Activated CD4-positive, CD25-positive, alpha-beta regulatory T cell treated with anti-CD3 and anti-CD28 coated beads, Interleukin-2, amount 50 U/mL, for 72 hours (primary cell): ENCODE data around the gene TMEM132D.

ENCODE experiments used
- DNase-seq: peaks from one replicate; pipeline ENCODE4 v3.0.0; 2021

TMEM132D gene

DNA sequence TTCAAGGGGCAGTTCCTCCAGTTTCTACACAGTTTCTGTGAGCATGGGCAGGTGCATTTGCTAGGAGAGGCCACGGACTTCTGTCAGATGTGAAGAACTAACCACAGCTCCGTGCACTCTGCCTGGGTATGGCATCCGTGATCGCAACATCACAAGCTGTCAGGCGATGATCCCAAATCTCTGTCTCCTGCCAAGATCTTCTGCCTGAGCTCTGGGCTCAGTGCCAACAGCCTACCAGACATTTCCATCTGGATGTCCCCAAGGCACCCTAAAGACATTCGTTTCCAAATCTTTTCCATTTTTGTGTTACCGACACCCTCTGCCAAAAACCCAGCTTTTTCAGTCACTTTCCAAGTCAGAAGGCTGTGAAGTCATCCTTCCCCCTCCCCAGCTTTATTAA lies 758.4 kb downstream of the TMEM132D start:
- DNase-seq: no peak

DNA sequence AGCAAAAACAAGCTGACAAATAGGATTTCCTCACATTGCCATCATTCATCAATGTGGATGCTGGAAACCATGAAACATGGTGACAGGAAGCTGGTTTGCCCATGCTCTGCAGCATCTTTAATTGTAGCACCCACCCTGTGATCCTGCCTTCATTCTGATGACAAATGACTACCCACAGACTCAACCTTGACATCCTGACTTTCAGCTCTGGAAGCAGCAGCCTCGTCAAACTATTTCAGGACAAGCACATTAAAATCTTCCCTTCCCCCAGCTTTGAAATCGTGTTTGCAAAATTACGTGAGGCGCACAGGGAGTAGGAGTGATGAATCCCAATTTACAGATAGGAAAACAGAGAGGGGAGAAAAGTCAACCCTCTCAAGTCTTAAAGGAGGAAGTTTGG lies 765.0 kb downstream of the TMEM132D start:
- no peak for DNase-seq

DNA sequence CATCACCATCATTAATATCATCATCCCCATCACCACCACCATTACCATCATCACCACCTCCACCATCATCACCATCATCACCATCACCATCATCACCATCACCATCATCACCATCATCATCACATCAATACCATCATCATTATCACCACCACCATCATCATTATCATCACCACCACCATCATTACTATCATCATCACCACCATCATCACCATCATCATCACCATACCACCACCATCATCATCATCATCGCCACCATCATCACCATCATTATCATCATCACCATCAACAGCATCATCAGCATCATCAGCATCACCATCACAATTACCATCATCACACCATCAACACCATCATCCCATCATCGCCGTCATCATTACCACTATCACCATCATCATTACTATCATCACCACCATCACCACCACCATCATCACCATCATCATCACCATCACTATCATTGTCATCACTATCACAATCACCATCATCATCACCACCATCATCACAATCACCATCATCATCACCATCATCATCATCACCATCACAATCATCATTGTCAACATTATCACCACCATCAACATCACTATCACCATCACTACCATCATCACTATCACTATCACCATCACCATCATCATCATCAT lies 767.0 kb downstream of the TMEM132D start:
- no peak for DNase-seq

DNA sequence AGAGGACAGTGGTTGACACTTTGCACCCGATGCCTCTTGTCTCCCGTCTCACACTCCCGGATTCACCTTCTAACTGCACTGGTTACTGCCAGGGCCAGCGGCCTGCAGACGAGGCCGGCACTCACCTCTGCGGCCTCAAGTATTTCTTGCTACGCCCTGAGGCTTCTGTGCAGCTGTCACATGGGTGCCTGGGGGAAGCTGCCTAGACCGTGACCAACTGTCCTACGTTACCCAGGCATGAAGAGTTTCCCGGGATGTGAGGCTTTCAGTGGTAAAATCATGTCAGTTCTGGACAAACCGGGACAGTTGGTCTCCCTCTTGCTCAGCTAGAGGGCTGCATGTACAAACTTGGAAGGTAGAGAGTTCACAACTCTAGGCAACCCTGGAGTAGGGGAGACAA lies 776.1 kb downstream of the TMEM132D start:
- no peak for DNase-seq

DNA sequence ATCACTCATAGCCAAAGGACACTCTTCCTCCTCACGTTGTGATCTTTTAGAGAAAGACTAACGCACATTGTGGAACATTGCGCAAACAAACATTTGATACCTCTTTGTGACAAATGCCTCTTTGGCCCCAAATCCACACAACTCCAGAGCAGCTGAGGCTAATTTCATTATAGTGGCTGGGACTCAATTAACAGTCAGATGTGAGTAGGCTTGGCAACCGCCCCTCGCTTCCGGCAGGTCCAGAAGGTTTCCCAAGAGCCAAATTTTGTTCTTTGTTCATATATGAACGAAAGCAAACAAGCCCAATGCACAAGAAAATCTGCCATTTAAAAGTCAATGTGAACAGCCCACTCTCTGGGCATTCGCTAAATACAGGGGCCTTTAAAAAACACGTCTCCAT lies 776.6 kb downstream of the TMEM132D start:
- DNase-seq: no peak

DNA sequence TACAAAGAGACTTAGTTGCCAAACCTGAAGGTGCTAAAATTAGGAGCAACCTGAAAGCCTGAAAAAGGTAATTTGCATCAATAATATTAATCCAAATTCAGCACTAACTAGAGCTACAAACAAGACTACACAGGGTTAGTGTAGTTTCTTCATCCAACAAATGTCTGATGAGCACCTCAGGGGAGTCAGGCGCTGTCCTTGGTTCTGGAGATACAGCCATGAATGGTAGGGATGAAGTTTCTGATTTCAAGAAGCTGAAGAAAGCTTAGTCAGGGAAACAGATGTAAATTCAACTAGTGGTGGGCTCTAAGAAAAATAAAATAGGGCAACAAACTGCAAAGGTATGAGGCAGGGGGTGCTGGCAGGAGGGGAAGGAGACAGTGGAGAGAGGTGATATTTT lies 784.3 kb downstream of the TMEM132D start:
- DNase-seq: no peak

DNA sequence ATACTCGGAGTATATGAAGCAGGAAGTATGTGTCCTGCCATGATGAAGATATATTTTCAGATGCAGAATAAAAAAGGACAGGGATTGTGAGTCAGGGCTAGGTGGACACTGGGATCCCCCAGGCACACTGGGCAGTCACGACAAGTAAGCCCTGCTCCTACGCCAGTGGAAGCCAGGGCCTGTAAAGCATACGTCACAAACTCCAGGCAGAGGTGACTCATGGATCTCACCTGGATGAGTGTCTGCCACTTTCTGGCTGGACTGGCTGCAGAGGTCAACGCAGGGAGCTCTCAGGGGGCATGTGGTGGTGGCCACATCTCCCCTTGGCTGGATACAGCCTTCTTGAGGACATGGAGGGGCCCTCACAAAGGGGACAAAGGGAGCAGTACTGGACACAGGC lies 788.3 kb downstream of the TMEM132D start:
- DNase-seq: no peak

DNA sequence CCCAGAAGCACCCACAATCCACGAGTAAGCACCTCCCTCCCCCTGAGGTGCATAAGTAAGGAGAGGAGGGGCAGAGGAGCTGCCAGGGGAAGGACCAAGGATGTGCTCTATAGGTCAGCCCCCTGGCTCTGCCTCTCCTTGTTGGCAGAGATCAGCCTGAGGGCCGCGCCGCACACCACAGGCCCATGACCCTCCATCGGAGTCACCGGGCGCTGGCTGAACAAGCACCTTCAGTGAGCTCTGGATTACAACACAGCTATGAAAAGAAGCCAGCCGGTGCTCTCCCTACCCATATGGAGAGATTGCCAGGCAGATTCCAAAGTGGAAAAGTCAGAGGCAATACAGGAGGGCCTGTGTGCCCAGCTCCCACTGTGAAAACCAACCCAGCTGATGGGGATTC lies 793.2 kb downstream of the TMEM132D start:
- no peak for DNase-seq

DNA sequence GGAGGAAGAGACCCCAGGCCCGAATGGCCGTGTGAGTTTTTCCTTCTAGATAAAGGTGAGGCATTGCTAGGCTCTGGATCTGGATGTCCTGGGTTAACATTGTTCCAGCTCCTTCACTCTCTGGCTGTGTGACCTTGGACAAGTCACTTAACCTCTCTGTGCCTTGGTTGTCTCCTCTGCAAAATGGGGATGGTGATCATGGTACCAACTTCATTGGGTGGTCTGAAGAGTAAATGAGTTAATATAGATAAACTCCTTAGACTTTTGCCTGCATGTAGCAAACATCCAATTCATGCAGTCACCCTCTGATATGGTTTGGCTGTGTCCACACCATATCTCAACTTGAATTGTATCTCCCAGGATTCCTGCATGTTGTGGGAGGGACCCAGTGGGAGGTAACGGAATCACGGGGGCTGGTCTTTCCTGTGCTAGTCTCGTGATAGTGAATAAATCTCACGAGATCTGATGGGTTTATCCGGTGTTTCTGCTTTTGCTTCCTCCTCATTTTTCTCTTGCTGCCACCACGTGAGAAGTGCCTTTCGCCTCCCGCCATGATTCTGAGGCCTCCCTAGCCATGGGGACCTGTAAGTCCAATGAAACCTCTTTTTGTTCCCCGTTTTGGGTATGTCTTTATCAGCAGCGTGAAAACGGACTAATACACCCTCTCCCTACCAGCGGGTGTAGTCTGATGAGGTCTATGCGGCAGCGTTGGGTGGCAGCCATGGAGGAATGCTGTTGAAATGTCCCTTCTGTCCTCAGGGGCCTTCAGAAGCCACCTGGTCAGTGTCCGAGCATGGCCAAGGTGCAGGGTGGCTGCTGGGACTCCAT lies 794.4 kb downstream of the TMEM132D start:
- no peak for DNase-seq

DNA sequence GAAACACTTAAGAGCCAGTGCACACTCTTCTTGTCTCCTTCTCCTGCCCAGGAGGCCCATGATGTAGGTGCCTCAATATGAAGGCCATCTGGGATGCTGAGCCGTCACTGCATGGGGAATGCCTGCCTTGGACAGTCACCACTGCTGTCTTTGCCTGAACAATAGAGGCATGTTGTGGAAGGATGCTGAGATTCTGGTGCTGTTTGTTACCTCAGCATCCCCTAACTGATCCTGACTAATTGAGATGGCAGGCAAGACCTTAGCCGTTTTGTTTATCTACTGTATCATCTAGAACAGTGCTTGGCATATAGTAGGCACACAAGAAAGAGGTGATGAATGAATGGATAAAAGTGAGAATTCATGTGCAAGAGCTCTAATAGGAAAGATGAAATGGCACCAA lies 797.1 kb downstream of the TMEM132D start:
- DNase-seq: no peak

DNA sequence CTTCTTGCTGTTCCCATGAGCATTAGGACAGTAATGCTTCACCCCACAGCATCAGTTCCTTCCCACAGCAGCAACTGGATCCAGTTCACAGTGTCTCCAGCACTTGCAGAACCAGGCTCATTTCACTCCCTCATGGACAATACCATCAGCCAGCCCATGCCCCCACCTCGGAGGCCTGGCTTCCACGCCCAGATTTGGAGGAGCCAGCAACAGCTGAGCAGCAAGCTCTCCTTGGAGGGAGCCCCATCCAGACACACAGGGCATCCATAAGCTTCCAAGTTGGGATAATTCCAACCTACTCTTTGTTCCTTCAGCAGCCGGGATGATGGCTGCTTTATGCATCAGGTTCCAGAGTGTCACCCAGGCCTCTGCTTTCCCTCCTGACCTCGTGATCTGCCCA lies 800.6 kb downstream of the TMEM132D start:
- no peak for DNase-seq

DNA sequence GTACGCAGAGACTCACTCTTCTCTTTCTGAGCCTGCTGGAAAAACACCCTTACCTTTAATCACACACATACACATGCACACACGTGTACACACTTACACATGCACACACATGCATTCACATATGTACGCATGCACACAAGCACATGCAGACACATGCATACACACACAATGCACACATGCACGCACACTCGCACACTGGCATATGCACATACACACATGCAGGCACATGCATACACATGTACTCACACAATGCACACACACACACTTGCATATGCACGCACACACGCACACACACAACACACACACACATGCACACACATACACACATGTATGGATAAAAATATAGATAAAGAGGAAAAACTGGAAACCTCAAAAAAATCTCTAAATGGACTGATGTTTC lies 801.6 kb downstream of the TMEM132D start:
- DNase-seq: no peak

DNA sequence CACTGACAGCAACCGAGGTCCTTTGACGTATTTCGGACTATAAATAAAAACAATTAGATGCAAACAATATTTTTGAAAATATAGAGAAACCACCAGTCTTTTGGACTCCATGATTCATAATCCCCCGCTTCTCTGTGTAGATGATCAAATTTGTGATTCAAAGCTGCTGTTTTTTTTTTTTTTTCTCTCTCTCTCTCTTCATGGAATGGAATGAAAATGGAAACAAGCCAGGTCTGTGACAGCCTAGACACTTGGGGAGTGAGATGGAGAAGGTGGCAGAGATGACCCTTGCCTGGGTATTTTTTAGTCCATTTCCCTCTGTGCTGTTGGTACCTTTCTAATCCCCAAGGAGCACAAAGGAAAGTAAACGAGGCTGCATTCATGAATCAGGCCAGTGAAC lies 802.0 kb downstream of the TMEM132D start:
- DNase-seq: no peak

DNA sequence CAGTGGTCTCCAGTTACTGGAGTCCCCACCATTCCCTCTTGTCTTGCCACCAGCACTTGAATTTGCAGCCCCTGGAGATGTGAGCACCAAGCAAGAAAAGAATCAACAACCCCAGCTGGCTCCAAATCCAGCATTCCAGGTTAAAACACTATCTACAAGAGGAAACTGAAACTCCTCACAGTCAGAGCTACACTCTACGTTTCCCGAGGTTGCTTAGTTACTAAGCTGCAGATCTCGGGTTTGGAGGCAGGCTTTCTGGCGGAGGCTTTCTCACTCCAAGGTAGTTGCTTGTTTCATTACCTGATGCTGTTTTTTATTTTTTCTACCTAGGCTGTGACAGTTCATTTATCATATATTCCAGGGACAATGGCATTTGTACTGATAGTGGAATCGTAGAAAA lies 802.4 kb downstream of the TMEM132D start:
- no peak for DNase-seq

DNA sequence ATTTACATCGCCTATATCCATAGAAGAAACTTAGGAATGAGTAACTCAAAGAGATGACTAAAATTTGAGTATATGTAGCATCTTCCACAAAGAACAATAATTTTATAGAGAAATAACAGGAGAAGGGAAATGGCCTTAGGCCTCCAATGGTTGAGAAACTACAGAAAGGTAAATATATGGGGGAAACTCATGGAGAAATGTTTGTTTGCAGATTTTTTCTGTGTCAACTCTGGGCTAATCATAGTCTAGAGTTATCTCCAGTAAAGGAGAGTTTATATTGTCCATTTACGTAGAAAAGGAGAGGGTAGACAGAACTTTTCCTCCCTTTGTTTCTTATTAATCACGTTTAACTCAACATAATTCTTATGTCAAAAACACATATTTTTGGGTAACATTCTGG lies 806.4 kb downstream of the TMEM132D start:
- no peak for DNase-seq

DNA sequence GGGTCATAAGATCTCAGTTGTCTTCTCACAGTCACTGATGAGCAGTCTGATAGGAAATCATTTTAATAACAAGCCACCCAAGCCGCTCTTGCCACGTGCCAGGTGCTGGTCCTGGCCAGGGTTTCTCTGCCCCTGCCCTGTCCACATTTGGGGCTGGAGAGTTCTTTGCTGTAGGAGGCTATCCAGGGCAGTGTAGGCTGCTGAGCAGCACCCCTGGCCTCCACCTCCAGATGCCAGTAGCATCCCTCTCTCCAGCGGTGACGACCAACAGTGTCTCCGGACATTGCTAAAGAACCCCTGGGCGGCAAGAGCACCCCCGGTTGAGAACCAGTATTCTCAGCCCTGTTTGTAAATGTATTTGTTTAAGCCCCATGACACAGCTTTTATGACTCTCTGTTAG lies 806.9 kb downstream of the TMEM132D start:
- no peak for DNase-seq

DNA sequence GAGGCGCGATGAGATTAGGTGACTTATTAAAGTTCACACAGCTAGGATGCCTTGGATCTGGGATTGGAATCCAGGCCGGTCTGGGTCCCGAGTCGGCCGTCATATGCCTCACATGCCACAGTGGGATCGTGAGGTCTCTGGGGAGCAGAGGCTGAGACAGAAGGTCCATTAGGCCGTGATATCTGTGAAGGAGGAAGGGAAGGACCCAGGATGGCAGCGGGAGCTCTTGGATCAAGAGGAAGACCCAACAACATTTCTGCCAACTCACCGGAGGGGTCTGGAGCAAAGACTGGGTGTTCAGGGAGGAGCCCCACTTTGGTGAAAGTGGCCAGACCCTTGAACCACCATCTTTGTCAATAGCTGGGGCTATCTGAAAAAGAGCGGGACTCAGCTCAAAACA lies 807.6 kb downstream of the TMEM132D start:
- no peak for DNase-seq

DNA sequence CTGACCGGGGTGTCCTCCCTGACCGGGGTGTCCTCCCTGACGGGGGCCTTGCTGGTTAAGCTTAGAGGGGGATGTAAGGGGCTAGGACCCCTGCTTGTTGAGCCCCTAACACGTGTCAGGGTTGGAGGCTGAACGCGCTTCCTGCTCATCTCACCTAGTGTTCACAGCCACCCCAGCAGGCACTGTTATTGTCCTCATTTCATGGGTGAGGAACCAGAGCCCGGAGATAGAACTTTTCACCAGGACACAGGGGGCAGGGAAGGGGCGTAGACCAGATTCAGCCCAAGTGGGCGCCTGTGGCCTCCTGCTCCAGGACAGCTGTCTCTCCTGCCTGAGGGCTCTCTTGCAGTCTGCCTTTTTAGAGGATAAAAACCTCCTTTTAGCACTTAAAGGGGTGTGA lies 814.2 kb downstream of the TMEM132D start:
- DNase-seq: no peak

DNA sequence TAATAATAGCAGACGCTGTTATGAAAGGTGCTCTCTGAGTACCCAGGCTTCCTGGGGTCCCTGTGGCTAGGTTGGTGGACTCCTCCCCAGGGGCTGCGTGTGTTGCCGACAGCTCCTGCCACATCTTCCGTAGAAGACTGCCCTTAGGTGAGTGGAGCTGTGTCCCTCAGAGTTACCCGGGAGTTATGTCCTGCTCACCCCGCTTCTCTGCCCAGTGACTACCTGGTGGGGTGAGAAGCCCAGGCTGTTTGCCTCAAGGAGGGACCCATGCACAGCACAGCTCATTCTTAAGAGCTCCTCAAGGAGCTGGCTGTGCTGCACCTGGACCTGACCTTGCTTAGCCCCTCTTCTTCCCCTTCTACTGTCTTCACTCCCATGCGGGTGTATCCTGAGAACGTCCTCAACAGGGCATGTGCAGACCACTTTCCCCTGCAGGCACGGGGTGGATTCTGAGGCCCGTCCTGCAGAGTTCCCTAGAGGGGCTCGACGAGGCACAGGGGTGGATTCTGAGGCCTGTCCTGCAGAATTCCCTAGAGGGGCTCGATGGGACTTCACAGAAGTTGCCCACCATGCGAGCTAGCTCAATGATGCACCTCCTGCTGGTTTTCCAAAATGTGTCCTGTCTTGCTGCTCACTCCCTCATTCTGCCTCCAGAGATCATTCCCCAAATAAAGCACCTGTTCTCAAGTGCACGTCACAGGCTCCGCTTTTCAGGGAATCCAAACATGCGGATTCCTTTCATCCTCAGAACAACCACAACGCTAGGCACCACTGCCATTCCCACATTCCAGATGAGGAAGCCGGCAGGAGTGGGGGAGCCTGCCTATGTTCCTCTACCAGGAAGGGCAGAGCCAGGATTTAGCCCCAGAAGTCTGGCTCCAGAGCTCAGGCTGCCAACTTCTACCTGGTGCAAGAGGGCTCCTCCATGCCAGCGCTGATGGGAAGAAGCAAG lies 818.7 kb downstream of the TMEM132D start:
- DNase-seq: no peak

DNA sequence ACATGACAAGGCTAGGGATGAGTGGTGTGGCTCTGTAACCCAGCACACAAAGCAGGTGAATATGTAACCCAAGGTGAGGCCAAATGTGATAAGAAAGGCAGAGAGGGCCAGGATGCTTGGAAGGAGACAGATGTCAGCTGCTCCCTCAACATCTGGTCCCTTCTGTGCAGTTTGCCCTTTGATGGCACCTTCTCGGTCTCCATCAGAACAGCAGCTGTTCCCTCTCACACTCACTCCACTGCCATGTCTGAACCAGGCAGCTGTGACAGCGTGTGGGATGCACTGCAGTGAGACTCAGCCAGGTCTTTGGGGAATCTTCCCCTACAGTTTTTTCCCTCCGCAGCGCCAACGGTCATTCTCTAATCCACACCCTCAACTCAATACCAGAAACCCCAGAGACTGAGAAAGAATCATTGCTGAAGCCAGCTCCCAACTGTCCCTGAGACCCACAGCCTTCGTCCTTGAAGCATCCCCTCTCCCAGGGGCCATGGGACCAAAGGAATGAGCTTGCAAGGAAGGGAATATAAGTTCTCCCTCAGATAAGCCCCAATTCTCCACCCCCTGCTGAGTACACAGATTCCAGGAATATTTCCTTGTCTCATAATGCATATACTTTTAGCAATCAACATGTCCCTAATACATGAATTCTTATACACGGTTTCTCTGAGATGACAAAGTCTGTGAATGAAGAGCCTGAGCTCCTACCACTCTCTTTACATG lies 820.5 kb downstream of the TMEM132D start:
- no peak for DNase-seq

DNA sequence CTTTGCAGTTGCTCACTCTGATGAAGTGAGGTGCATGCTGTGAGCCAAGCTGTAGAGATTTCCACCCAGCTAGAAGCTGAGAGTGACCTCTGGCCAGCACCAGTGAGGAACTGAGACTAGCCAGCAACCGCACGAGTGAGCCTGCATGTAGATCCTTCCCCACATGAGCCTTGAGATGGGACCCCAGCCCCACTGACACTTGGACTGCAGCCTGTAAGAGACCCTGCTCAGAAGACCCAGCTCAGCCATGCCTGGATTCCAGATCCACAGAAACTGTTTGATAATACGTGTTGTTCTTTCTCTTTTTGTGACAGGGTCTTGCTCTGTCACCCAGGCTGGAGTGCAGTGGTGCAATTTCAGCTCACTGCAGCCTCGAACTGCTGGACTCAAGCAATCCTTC lies 821.4 kb downstream of the TMEM132D start:
- no peak for DNase-seq

DNA sequence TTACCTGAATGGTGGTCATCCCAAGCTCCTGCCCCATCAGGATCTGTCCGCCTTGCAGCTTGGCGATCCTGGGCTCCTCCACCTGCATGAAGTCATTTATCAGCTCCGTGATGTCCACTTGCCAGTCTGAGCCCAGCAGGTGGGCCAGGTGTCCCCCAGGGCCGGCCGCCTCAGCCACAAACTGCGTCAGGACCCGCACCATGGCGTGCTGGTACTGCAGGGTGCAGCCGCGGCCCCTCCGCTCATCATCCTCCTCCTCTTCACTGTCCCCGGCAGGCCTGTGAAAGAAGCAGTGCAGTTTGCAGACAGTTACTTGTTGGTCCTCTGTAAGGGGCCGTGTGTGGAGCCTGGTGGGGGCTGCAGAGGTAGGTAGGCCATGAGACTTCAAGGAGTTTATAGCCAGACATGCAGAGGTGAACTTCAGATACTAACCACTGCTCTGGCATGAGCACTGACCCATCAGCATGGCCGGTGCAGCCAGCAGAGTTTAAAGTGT lies 822.0 kb downstream of the TMEM132D start:
- no peak for DNase-seq

DNA sequence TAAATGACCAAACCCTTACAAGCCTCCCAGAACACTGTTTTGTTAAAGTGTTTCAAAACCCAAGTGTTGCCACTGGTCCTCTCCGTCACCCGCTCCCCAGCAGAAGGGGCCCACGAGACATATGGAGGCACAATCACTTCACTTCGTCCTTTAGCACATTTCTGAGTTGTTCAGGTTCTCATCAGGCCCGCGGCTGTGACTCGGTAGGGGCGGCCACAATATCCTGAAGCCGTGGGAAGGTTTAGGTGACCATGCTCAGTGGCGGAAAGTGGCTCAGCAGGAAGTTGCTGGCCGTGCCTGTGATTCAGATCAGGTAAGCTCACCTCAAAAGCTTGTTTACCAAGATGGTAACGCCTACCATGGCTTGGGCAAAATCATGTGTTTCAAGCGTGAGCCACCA lies 823.0 kb downstream of the TMEM132D start:
- no peak for DNase-seq
